ENCODE data around the gene ANKRD35. TPM values are rescaled to one million over a fixed set of nuclear protein-coding genes. Genes with fewer than 3 reads are reported as not detected.

Gene ANKRD35
- total RNA-seq, 1 experiment from 2014 or later = not detected

GRCh38 chr1:145879775-145880174 is 5.9 kb downstream of the ANKRD35 start:
- no peaks in the 10 kb centered on the region for H3K4me1 ChIP-seq (ENCODE audit: control insufficient read depth, insufficient read depth, low read length)
- H3K27me3 ChIP-seq (ENCODE audit: control insufficient read depth, insufficient read depth, low read length) = peaks cover 9% of the 10 kb centered on the region; the same call in 1 of the 2 replicates
- no peak overlapping the region for H3K4me3 ChIP-seq (ENCODE audit: low read depth in 2 of 2, low read length in 2 of 2)
- intact Hi-C loops (cut with micrococcal nuclease; ENCODE audit: unreplicated experiment) (no loop called here), in situ Hi-C loops (cut with HindIII; ENCODE audit: low pct_unique_long_range_greater_than_20kb, low sequenced_read_pairs) (no loop called here)
- no peak for TF ChIP-seq SIN3A (IDR thresholded peaks at IDR 0.05; ENCODE audit: borderline replicate concordance, insufficient read depth, low read depth, low read length)
- TF ChIP-seq TCF7L2 (IDR thresholded peaks at IDR 0.05; ENCODE audit: low read depth, low read length) = no peak
- TF ChIP-seq POLR2AphosphoS5 (IDR thresholded peaks at IDR 0.05; ENCODE audit: low read depth, low read length) = no peak
- no peak for TF ChIP-seq REST (IDR thresholded peaks at IDR 0.05; ENCODE audit: insufficient read depth in 1 of 2, low read depth in 2 of 2, low read length in 1 of 2)
- TF ChIP-seq CTCF (IDR thresholded peaks at IDR 0.05) = no peak
- no peak for ATAC-seq
- CTCF ChIA-PET = no interaction called here
- H3K9me3 ChIP-seq (ENCODE audit: control insufficient read depth, insufficient read depth, low read depth, low read length) = no peaks in the 10 kb centered on the region
- no peaks in the 10 kb centered on the region for H3K36me3 ChIP-seq (ENCODE audit: control insufficient read depth, insufficient read depth, low read length)
- POLR2A ChIA-PET = interaction anchor here (0.6 kb wide), 1 partner anchor 21 kb away, joined by 3 read pairs; no protein-coding TSS in a partner anchor
- no peak for DNase-seq (ENCODE audit: low read depth, low spot score)
- BruUV-seq (replicated peaks) = no TSS peak
- H3K27ac ChIP-seq (ENCODE audit: low read length) = no peak overlapping the region

- in situ Hi-C loops (cut with HindIII; ENCODE audit: low pct_unique_long_range_greater_than_20kb, low sequenced_read_pairs) = no loop called here
Observed at GRCh38 chr1:145878724-145879123, 6.9 kb downstream of the ANKRD35 start.

More at GRCh38 chr1:145878724-145879123, 6.9 kb downstream of the ANKRD35 start:
- H3K36me3 ChIP-seq (ENCODE audit: control insufficient read depth, insufficient read depth, low read length) = no peaks in the 10 kb centered on the region
- H3K4me3 ChIP-seq (ENCODE audit: low read depth in 2 of 2, low read length in 2 of 2) = no peak overlapping the region
- CTCF ChIA-PET = no interaction called here
- H3K9me3 ChIP-seq (ENCODE audit: control insufficient read depth, insufficient read depth, low read depth, low read length) = no peaks in the 10 kb centered on the region
- BruUV-seq (replicated peaks) = no TSS peak
- H3K27ac ChIP-seq (ENCODE audit: low read length) = no peak overlapping the region
- DNase-seq (ENCODE audit: low read depth, low spot score) = no peak
- TF ChIP-seq POLR2AphosphoS5 (IDR thresholded peaks at IDR 0.05; ENCODE audit: low read depth, low read length) (no peak), CTCF (IDR thresholded peaks at IDR 0.05) (no peak), REST (IDR thresholded peaks at IDR 0.05; ENCODE audit: insufficient read depth in 1 of 2, low read depth in 2 of 2, low read length in 1 of 2) (no peak)
- no peaks in the 10 kb centered on the region for H3K4me1 ChIP-seq (ENCODE audit: control insufficient read depth, insufficient read depth, low read length)
- POLR2A ChIA-PET = interaction anchor here (1.1 kb wide), 1 partner anchor 14 kb away, joined by 3 read pairs; no protein-coding TSS in a partner anchor
- no peak for ATAC-seq
- intact Hi-C loops (cut with micrococcal nuclease; ENCODE audit: unreplicated experiment) = no loop called here
- peaks cover 4% of the 10 kb centered on the region; the same call in 1 of the 2 replicates for H3K27me3 ChIP-seq (ENCODE audit: control insufficient read depth, insufficient read depth, low read length)

Data from Panc1 (cell line).